Measurements from ENCODE around the gene IQGAP2. TPM values are rescaled to one million over a fixed set of nuclear protein-coding genes. Genes with fewer than 3 reads are reported as not detected.
A peak's percentile ranks its signal among the peaks of the same experiment; 100 is the strongest.

IQGAP2 gene
- total and polyA plus RNA-seq, 9 of the 15 experiments (the other 6 are each of a cell fraction or from before 2014, with no cell fraction given): 8.7 to 23.2 (median 17.4) TPM

GRCh38 chr5:76443066-76443800 lies 40.1 kb downstream of the IQGAP2 start (continued):
- TF ChIP-seq, protein P1, sequence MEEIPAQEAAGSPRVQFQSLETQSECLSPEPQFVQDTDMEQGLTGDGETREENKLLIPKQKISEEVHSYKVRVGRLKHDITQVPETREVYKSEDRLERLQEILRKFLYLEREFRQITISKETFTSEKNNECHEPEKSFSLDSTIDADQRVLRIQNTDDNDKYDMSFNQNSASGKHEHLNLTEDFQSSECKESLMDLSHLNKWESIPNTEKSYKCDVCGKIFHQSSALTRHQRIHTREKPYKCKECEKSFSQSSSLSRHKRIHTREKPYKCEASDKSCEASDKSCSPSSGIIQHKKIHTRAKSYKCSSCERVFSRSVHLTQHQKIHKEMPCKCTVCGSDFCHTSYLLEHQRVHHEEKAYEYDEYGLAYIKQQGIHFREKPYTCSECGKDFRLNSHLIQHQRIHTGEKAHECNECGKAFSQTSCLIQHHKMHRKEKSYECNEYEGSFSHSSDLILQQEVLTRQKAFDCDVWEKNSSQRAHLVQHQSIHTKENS (CRISPR knock-in tag; IDR thresholded peaks at IDR 0.05): no peak

DNA sequence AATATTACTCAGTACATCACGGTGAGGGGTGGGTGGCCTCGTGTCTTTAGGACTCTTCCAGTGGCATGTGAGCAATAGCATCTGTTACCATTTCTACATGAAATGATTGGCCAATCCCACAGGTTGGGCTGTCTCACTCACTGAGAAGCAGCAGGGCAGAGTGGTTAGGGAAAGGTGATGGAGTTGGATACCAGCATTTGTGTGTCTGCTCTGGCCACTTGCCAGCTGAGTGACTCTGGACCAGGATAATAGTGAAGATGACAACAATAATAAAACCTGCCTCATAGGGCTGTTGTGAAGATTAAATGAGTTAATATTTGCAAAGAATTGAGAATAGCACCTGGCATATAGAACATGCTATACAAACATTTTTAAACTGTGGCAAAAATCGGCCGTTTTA lies 42.0 kb downstream of the IQGAP2 start:
- FAIRE-seq: no peak
- 0 out of 3 replicates have a peak, but pooled peaks cover 3% of the 10 kb centered on the region for H3K79me2 ChIP-seq (ENCODE audit: control insufficient read depth, insufficient read depth, low read length)

More for the DNA sequence above, 42.0 kb downstream of the IQGAP2 start:
- WGBS (ENCODE audit: insufficient coverage, low coverage, missing lambda C conversion rate): 15% methylated on average over 4 of the region's 4 CpGs
- no TSS peak for BruUV-seq (replicated peaks)
- no peak overlapping the region for H3K4me2 ChIP-seq (ENCODE audit: insufficient read depth, low read length)
- no peaks in the 10 kb centered on the region for H3K27me3 ChIP-seq (ENCODE audit: control insufficient read depth in 2 of 2, insufficient read depth in 2 of 2, low read length in 2 of 2)
- 0 out of 2 replicates have a peak, but pooled peaks cover 5% of the 10 kb centered on the region for H4K20me1 ChIP-seq (replicated peaks; ENCODE audit: control insufficient read depth, insufficient read depth, low read length)
- H2AFZ ChIP-seq (ENCODE audit: low read depth, low read length): no peak overlapping the region
- H3K4me3 ChIP-seq: no peak overlapping the region
- no peaks in the 10 kb centered on the region for H3K9me1 ChIP-seq (ENCODE audit: control insufficient read depth, insufficient read depth, low read length)
- in situ Hi-C loops (cut with MboI) (no loop called here), intact Hi-C loops (cut with micrococcal nuclease) (no loop called here)
- peak in 1 of 4 experiments; percentile 21 for DNase-seq (ENCODE audit: extremely low read depth in 1 of 4, low spot score in 3 of 4)
- no peaks in the 10 kb centered on the region for H3K36me3 ChIP-seq (ENCODE audit: control insufficient read depth, insufficient read depth, low read length)
- TF ChIP-seq KAT7 (CRISPR knock-in tag; IDR thresholded peaks at IDR 0.05; ENCODE audit: borderline replicate concordance) (no peak), ZNF12 (CRISPR knock-in tag; IDR thresholded peaks at IDR 0.05) (no peak), ZSCAN29 (IDR thresholded peaks at IDR 0.05) (no peak), ZC3H8 (IDR thresholded peaks at IDR 0.05) (no peak), NFIC (IDR thresholded peaks at IDR 0.05) (peak; percentile 71), TRIM24 (IDR thresholded peaks at IDR 0.05) (no peak)
- ChIA-PET CTCF (ENCODE audit: low intra/inter-chr PET ratio) (no interaction called here), POLR2A (no interaction called here)
- no peaks in the 10 kb centered on the region for H3K4me1 ChIP-seq (replicated peaks in 1 of 2; ENCODE audit: control insufficient read depth in 2 of 2, insufficient read depth in 2 of 2, low read length in 2 of 2)
- no peak for ATAC-seq
- no peak overlapping the region for H3K9ac ChIP-seq (ENCODE audit: insufficient read depth in 1 of 2, low read depth in 2 of 2, low read length in 2 of 2)
- H3K27ac ChIP-seq (ENCODE audit: extremely low read depth, low read depth, low read length): no peak overlapping the region
- H3K9me3 ChIP-seq (replicated peaks; ENCODE audit: control insufficient read depth, insufficient read depth, low read depth, low read length): no peaks in the 10 kb centered on the region
